Suppressor macrophage (primary cell): ENCODE results near the gene PARVA.
"Not testable (repeated sequence)": the region's sequence is repeated elsewhere in the genome, so short reads cannot be mapped to it uniquely, and the experiment has no call there.

Experiments
- DNase-seq, 4 experiments: peaks; one replicate each; pipeline ENCODE4 v3.0.0-alpha.2; 2020 to 2022
- total RNA-seq, 17 experiments: gene quantifications; one replicate each; lab custom pipeline; 2026; ENCODE audit warnings: mixed read lengths in 6 of 17, inconsistent platforms in 3 of 17; lab: John Stamatoyannopoulos, UW

PARVA gene
- 0.05 to 5.1 (median 0.33) reads per million in 17 experiments for total RNA-seq

- DNase-seq: peak in 2 of 4 experiments; percentile 3 to 7
These were observed at the start of gene PARVA for GRCh38 chr11:12377106-12377823. Gene PARVA, plus strand, starts transcription at chr11:12377571. Its CDS starts 77 bp downstream, at chr11:12377648.

- DNase-seq: no peak
These were observed 48.2 kb upstream of the PARVA start for GRCh38 chr11:12329169-12329568.

GRCh38 chr11:12329797-12330196 lies 47.6 kb upstream of the PARVA start:
- no peak for DNase-seq

GRCh38 chr11:12330485-12331231 lies 46.7 kb upstream of the PARVA start:
- peak in 2 of 4 experiments; percentile 4 to 44 for DNase-seq

- DNase-seq: peak; percentile 77 to 84 (median 80)
These were observed 46.0 kb upstream of the PARVA start for GRCh38 chr11:12331239-12331874.

- no peak for DNase-seq
These were observed 33.8 kb upstream of the PARVA start for GRCh38 chr11:12343526-12343925.

DNA sequence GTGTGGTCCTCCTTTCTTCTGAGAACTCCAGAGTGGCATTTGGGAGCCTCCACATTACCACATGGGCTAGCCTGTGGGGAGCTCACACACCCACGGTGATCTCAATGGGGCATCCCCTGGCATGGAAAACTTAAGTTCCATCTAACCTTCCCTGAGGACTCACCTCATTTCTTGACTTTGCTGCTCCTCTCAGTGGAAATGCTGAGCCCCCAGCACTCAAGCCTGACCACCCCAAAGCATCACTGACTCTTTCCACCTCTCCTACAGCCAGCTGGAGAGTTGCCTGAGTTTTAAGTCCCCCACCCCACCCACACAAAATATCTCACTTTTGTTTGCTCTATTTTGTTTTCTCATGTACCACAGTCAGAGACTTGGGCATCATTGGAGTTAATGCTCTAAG lies 23.8 kb upstream of the PARVA start:
- no peak for DNase-seq

DNA sequence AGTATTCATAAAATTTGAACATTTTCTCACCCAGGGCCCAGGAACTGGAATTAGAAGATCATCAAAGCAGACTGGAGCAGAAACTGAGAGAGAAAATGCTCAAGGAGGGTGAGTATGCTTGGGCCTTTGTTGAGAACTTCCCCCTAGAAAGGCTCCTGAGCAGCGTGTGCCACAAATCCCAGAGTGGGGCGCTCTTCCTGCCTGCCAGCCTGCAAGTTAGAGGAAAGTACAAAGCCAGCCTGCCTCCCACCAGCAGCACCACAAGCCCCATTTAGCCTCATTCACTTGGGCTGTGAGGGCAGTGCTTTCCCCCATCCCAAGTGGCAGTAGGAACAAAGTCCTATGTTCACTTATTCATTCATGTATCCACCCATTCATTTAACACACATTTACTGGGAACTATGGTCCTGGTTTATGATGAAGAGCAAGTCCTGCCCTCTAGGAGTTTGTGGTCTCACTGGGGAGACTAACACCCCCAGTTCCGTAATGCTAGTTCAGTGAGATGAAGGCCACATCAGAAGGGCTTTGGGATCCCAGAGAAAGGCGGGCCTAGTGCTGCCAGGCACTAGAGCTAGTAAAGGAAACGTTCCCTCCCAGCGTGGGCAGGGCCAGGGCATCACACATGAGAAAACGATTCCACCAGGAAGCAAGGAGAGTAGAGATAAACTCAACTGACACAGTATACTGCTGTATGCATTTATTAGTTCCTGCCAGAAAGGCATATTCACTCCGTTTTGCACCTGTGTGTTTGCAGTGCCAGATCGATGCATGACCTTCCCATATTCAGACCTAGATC lies 22.4 kb upstream of the PARVA start:
- no peak for DNase-seq

GRCh38 chr11:12356944-12357655 lies 20.3 kb upstream of the PARVA start:
- DNase-seq: no peak

DNA sequence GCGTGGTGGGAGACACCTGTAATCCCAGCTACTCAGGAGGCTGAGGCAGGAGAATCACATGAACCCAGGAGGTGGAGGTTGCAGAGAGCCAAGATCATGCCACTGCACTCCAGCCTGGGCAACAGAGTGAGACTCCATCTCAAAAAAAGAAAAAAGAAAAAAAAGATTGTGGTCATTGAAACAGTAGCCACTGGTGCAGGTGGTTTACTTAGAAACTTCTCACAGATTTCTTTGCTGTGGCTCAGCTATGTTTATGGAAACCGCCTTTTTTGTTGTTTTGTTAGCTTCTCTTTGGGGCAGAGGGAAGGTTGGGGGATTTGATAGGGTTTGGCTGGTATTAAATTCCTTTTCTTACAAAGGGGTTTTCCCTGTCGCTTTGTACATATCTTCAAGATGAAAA lies 19.7 kb upstream of the PARVA start:
- DNase-seq: not testable (repeated sequence)

- DNase-seq: no peak
These were observed 18.8 kb upstream of the PARVA start for GRCh38 chr11:12358302-12359188.

DNA sequence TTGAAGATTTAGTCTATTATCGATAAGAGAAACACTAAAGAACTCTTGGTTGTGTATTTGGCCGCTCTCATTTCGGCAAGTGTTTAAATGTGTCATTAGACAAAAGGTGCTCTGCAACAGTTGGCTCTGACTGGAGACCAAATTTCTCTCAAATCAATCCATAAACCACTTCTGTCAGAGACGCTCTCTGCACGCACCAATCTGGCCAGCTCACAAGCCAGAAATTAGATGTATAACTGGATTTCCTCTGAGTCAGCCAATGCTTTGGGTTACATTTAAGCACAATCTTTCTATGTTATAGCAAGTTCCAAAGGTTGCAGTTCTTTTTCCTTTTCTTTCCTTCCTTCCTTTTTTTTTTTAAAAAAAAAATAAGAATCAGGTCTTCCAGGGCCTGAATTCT lies 17.6 kb upstream of the PARVA start:
- no peak for DNase-seq

- DNase-seq: no peak
These were observed 15.7 kb upstream of the PARVA start for GRCh38 chr11:12361682-12362081.

DNA sequence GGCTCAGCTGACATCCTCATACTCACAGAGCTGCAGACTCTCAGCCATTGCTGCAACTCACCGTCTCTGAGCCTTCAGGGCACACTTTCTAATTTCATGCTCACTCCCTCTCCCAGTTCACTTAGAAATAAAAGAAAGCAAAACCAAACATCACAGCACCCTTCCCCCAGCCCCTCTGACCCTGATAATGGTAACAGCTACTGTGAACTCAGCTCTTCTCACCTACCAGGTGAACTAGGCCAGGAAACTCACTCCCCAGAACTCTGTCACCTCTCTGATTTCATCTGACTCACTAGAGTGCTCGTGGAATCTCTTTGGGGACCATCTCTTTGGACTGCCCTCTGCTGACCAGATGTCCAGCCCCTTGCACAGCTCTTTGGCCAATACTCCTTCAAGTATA lies 14.5 kb upstream of the PARVA start:
- no peak for DNase-seq

- no peak for DNase-seq
These were observed 14.0 kb upstream of the PARVA start for GRCh38 chr11:12363373-12363772.

DNA sequence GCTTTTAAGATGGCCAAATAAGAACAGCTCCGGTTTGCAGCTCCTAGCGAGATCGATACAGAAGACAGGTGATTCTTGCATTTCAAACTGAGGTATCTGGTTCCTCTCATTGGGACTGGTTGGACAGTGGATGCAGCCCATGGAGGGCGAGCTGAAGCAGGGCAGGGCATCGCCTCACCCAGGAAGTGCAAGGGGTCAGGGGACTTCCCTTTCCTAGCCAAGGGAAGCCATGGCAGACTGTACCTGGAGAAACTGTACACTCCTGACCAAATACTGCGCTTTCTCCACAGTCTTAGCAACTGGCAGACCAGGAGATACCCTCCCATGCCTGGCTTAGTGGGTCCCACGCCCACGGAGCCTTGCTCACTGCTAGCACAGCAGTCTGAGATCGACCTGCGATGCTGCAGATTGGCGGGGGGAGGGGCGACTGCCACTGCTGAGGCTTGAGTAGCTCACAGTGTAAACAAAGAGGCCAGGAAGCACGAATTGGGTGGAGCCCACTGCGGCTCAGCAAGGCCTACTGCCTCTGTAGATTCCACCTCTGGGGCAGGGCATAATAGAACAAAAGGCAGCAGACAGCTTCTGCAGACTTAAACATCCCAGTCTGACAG lies 11.3 kb upstream of the PARVA start:
- not testable (repeated sequence) for DNase-seq

GRCh38 chr11:12367057-12367456 lies 10.3 kb upstream of the PARVA start:
- DNase-seq: not testable (repeated sequence)

GRCh38 chr11:12372111-12372510 lies 5.3 kb upstream of the PARVA start:
- no peak for DNase-seq

DNA sequence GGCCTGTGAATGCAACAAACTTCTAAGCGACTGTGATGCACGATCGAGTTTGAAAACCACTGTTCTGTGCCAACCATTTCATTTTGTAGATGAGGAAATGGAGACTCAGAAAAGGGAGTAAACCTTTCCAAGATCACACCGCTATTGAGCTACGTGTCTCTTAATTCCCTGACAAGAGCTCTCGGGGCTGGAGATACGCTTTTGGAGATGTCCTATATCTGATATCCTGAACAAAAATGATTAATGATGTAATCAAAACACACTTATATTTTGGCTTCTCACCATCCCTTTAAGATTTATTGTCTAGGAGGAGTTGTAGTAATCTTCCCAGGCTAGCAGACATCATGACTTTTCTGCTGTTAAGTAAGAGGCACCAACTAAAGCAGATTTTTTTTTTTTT lies 1.7 kb upstream of the PARVA start:
- DNase-seq: no peak
